ENCODE results near the gene PIANP.

- TF ChIP-seq POLR2A (IDR thresholded peaks at IDR 0.05) (no peak), CTCF (IDR thresholded peaks at IDR 0.05 in 8 of 11, conservative IDR thresholded peaks at IDR 0.05 in 3 of 11) (no peak), POLR2AphosphoS5 (IDR thresholded peaks at IDR 0.05) (no peak)
Observed at GRCh38 chr12:6685814-6686213, 14.8 kb downstream of the PIANP start.

All from spleen (tissue), 7 donors.